Medulla oblongata (tissue), 1 donor: ENCODE data around the gene CREM.
"Not testable (repeated sequence)": the region's sequence is repeated elsewhere in the genome, so short reads cannot be mapped to it uniquely, and the experiment has no call there.

ENCODE experiments used
- DNase-seq: peaks from one replicate; pipeline ENCODE4 v3.0.0-alpha.2; 2015; ENCODE audit errors: extremely low spot score

CREM gene

DNA sequence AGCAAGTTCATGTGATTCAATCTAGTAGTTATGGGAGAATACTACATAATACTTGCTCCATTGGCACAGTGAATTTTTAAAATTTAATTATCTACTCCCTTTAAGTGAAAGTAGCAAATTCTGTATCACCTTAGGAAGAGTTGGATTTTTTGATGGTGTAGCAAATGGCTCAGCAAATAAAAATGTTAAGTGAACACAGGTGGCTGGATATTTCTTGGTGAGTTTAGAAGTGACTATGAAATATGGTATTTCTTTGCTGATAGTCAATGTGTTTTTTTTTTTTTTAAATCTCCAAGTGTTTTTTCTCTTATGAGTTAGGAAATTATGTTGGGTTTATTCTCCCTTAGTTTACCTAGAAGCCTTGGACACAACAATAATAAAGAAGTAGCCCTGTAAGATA lies 67.8 kb downstream of the CREM start:
- no peak for DNase-seq

DNA sequence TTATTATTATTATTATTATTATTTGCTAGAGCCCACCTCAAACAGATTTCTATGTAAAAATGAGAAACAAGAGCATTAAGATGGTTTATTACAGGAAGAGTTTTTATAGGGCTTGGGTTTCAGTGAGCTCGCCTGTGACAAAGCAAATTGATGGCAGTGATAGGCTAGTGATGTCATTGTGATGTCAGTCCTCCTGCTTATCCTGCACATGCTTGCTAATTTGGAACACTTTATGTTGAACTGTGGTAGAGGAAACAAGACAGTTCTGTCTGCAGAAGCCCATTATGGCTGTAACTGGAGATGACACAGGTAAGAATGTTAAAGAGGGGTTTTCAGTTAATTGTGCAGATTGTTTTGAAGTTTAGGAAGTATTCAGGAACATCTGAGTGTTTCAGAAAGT lies 68.3 kb downstream of the CREM start:
- DNase-seq, result peak; percentile 30

DNA sequence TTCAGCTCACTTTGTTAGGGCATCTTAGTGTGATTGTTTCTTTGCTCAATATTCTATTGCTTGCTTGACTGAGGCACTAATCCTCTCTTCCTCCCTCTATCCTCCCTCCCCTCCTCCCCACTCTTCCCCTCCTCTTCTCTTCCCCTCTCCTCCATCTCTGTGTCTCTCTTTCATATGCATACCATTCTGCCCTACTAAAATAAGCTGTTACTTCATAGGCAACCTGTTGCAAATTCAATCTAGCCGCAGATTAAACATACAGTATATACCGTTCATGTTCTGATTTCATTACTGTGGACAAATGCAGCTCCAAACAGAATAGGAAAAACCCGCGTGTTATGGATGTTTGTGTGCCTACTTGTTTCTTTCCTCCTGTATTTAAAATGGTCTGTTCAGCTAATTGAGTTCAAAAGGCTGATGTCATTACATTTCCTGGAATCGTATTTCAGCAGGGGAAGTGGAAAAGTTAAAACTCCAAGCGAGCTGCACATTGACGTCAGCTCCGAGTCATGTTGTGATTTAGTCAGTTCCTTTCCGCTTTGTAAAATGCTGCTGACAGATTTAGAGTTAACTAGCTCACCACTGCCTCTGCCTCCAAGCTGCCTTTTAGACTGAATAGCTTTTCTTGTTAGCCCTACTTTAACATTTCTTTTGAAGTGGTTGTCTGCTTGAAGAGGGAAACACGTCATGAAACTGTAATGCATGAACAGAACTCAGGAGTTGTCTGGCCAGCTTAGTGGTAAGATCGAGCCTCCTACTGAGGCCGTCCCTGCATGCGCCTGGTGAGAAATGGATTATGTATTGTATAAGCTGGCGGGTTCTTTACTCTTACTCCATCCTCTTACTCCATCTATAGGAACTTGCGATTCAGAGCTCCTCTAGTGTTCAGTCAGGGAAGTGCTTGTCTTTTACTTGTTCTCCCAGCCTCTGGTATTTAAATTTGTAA lies 69.0 kb downstream of the CREM start:
- DNase-seq, result peak; percentile 92

DNA sequence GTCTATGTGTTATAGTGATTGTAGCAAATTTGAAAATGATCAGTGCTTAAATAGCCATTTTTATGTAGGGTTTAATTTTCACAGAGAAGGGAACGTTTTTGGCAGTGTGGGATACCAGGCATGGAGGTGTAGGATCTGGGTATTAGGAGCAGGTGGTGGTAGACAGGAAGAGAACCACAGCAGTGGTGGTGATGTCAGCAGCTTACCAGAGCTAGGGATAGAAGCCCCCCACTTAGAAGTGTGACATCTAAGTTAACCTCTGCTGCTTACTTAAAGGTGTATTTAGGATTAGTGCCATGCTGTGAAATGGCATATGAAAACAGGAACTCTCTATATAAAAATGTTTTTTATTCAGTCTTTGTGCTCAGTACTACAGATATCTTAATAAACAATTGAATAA lies 73.8 kb downstream of the CREM start:
- no peak for DNase-seq

DNA sequence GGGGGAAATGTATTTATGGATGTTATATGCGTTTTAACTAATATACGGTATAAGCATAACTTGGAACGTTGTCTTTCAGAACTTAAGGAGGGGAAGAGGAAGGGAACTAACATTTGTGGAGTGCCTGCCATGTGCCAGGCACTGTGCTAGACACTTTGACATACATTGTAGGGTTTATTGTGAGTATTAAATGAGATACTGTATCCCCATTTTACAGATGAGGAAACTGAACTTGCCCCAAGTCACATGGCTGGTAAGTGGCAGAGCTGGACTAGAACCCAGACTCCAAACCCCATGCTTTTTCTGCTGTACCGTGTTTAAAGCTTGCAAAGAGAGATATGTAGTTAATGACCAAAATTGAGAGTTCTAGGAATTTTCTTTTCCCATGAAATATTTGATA lies 74.6 kb downstream of the CREM start:
- no peak for DNase-seq

DNA sequence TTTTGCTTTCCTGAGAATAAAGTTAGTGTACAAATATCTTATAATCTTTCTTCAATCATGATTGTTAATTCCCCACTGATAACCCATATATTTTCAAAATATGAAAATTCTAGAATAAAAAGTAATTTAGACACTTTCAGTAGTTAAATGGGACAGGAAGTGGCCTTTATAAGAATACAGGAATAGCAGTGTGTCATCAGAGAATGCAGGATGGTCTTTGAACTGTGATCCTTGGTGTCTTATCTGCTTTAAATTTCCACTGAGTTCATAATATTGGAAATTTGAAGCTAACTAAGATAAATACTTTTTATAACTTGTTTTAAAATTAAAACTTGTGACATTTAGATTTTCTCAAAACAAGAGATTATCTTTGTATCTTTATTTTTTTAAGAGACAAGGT lies 75.4 kb downstream of the CREM start:
- no peak for DNase-seq

DNA sequence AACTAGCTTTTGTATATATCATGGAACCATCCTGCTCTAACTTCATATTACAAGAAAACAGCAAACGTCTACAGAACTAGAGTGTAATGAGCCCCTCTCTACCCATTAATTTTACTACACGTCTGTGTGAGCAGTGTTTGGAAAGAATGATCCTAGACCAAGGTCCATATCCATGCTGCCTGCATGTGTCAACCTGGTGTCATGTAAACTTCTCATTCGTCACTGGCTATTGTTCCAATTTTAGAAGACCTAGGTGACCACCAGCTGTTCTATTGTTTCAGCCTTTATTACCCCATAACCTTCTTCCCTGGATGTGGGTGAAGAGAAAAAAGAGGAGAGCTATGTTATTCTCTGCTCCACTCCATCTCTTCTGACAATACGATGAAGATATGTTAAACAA lies 77.1 kb downstream of the CREM start:
- DNase-seq, result no peak

DNA sequence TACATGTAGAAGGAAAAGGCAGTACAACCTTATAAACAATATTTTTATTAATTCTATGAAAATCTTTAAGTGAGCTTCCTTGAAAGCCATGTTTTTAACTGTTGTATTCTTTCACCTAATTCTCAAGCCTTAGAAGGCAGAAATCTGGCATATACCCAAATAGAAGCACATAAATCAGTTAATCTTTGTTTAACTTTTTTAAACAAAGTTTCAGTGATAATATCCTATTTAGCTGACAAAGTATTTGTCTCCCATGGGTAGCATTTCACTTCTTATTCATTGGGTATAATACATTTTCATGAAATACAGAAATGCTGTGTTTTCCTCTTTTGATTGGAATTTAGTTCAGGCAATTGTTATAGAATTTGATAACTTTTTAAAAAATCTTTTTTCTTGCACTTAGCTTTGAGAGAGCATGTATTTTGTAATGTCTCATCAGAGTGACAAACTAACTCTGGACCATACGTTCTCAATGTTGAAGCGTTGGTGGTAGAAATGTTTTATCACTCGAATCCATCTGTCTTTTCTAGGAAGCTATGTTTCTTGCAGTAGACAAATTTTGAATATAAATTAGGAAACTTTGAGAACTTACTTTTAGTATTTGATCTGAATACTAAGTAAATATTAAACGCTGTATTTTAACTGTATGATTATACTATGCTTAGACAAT lies 78.1 kb downstream of the CREM start:
- DNase-seq, result no peak

DNA sequence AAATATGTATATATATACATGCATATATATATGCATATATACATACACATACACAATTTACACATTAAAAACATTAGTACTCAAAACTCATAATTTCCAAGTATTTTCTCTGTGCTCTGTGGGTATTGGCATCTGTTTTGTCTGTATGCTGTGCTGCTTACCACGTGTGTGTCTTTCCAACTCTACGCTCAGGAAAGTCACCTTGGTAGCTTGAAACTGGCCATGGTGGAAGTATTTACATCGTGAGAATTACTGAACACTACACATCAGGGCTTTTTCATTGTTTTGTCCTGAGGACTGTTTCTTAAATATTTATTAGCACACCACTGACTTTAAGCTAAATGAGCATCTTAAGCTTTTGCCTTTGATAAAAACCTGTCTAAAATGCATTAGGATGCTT lies 79.6 kb downstream of the CREM start:
- DNase-seq, result no peak

DNA sequence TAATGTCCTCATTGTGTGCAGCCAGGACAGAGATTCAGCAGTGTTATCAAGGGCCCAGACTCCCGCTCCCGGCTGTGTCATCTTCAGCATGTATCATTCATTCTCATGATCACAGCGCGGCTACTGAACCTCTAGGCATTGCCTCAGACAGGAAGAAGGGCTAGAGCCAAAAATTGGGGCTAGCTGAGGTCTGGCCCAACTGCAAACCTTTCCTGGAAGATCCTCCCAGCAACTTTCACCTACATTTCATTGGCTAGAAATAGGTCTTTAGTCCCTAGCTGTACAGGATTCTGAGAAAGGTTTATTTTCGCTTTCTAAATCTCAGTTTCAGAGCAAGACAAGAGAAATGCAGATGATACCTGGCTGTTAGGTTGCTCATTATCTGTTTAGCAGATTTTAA lies 81.9 kb downstream of the CREM start:
- DNase-seq, result peak; percentile 67

DNA sequence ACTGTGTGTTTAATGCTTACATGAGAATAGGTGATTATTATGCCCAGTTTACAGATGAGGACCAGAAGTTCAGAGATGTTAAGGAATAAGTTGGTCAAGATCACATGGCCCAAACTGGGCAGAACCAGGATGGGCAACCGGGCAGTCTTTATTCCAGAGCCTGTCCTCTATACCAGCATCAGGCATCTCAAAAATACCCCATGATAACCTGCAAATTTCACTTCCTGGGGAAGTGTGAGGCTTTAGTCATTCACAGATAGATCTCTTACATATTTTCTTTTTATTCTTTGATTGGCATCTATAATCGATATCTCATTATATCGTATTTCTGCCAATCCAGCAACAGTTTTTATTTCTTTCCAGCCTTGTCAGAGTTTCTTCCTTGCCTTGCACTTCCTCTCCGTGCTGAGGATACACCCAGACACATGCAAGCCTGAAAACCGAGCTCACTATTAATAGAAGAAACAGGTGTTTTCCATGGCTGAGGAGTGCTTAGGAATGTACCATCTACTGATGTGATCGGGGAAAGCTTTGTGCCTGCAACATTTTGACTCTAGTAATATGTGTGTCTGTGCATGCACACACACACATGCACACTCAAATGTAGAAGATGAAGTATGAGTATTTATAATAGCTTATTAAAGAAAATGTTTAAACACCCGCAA lies 82.4 kb downstream of the CREM start:
- DNase-seq, result no peak

DNA sequence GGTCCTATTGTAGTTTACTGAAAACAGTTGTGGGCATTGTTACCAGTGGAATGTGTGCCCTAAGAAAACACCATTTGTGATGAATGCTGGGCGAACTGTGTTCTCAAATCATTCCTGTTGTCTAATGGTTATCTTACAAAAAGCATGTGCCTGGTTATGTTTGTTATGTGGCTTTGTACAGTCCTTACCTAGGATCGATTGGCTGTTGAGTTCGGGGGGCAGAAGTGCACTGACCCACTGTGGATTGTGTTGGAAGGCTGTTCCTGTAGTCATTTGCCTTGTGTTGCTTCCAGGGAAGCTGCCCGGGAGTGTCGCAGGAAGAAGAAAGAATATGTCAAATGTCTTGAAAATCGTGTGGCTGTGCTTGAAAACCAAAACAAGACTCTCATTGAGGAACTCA lies 84.3 kb downstream of the CREM start:
- DNase-seq, result peak; percentile 40

DNA sequence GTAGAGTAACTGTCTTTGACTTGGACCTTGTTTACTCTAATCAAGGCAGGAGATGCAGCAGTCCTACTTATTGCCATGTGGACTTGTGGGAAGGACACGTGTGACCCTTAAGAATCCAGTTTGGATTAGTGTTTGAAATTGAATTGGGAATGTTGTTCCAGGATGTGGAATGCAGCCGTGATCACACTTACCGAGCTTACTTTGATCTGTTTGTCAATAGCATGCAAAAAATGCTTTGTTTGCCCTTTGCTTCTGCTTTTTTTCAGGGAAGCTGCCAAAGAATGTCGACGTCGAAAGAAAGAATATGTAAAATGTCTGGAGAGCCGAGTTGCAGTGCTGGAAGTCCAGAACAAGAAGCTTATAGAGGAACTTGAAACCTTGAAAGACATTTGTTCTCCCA lies 84.7 kb downstream of the CREM start:
- peak; percentile 58 for DNase-seq

DNA sequence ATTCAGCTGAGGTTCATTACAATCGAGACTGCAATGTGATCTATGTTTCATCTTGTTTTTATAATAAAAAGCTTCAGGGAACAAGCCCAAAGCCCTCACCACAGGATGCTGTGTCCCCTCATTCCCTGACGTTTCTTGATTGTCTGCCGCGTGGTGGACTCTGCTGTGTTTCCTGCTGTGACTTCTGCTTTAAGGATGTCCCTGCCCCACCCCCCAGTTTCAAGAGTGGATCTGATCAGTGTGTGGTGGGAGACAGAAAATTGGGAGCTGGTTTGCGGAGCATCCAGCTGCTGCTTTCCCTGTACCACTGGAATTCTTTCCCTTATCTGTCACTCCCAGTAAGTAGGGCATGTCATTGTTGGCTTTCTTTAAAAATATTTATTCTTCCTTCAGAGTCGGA lies 86.2 kb downstream of the CREM start:
- peak; percentile 66 for DNase-seq

DNA sequence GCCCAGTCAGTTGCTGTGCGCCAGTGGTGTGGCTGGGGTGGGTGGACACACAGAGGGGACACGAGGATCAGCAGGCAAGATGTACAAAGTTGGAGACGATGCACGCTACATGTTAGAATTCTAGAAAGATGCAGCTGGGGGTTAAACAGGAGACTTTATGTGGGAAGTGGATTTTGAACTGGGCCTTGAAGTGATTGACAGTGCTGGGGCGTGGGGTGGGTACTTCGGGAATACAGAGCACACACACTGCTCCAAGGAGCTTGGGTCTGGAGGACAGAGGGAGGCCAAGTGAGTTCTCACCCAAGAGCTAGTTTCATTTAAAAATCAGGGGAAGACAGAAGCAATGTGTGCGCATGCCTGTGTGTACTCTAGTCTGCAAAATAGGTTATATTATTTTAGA lies 87.1 kb downstream of the CREM start:
- no peak for DNase-seq

DNA sequence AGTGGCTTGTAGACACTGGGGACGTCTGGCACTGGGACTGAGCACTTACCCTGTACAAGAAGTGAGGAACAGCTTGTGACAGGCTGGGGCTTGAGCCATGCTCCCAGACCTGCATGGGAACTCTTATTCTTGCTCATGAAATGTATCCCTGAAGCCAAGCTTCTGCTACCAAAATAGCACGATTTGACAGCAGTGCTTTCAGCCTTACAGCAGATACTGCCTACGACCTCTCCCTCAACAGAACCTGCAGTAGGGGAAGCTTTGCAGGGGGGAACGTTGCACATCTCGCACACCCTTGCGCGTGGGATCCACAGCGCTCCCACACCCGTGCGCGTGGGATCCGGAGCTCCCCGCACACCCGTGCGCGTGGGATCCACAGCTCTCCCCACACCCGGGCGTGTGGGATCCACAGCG lies 88.0 kb downstream of the CREM start:
- DNase-seq, result no peak

DNA sequence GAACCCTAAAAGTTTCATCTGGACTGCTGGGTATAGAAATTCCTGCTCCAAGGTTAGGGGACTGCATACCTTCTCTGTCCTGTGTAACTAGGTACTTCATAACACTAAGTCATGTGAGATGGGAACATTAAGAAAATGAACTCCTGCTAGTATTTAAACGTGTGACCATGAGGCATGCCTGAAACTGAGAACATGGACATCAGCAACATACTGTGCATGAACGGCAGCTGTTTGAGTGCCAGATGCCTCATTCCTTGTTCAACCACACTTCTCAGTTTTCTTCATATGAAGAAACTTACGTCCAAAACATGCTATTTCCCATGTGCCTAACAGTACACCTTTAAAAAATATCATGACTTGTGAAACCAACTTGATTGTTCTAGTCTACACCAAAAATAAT lies 88.5 kb downstream of the CREM start:
- DNase-seq, result no peak

DNA sequence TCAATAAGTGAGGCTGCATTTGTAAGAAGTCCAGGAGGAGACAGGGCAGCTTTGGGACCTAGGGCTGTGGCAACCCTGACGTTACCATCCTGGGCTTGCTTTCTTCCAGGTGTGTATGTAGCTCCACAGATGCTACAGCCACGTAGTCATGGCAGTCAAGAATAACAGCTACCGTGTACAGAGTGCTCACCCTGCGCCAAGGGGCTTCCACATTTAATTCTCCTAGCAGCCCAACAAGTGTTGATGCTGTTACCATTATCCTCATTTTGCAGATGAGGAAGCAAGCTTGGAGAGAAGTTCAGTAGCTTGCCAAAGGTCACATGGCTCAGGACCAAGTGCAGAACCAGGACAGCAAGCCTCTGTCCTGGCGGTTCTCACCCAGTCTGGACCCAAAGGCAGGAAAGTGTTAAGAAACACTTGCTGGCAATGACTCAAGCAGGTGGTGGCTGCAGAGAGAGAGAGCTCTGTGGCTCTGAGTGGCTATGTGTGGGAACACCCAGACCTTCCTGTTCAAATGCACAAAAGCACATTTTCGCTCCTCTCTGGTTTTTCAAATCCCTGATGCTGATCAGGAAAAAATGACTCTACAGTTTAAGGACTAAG lies 89.8 kb downstream of the CREM start:
- peak; percentile 49 for DNase-seq

DNA sequence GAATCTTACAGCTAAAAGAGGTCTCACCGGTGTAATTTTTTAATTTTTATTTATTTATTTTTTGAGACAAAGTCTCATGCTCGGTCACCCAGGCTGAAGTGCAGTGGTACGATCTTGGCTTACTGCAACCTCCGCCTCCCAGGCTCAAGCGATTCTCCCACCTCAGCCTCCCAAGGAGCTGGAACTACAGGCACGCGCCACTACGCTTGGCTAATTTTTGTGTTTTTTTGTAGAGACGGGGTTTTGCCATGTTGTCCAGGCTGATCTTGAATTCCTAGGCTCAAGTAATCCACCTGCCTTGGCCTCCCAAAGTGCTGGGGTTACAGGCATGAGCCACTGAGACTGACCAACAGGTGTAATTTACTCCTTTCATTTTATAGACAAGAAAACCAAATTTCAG lies 90.3 kb downstream of the CREM start:
- not testable (repeated sequence) for DNase-seq

DNA sequence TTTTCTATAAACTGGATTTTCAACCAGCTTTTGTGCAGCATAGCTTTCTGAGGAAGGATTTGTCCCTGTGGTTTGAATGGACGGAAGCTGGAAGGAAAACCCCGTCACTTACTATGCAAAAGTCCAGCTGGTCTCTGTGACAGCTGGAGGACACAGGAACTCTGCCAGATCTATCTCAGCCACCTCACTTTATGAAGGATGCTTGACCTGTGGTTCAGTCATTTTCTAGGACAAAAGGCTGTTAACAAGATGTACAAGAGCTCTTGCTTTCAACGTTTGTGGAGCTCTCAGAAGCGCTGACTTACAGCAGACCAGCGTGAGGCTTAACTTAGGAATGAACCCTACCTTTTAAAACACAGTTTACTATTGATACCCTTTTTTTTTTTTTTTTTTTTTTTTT lies 90.8 kb downstream of the CREM start:
- peak; percentile 43 for DNase-seq

DNA sequence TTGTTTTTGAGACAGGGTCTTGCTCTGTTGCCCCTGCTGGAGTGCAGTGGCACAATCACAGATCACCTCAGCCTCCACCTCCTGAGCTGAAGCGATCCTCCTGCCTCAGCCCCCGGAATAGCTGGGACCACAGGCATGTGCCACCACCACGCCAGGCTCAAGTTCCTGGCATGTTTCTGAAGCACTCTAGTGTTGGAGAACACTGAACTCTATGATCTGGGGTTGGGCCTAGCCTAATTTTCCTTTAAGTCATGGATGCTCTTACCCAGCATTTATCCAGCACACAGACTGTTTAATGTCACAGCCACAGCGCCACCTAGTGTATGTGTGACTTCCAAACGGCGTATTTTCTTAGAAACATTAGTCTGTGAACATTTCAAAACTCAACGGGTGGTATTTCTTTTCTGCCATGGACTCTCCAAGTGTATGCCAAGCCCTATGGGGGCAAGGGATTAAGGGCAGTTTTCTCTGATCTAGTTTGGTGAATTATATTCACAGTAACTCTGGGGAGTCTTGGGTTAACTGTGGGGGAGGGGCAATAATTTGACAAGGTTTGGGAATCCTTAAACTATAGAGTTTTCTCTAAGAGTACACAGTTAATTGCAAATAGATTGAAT lies 91.8 kb downstream of the CREM start:
- peak; percentile 94 for DNase-seq

DNA sequence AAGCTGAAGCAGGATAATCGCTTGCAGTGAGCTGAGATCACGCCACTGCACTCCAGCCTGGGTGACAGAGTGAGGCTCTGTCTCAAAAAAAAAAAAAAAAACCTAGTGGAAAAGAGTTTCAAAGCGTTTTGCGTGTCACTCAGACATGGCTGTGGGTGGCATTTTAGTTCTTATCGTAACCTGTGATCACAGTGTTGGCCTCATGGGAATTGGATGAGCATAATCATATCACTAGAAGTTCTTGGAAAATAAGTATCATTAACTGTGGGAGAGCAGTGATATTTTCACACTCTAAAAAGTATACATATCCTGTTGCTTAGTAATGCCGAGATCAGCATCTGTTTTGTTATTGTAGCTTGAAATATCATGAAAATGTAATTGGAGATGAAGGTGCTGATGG lies 92.6 kb downstream of the CREM start:
- DNase-seq, result no peak
